GM21825 (cell line): ENCODE data around the gene HIP1.
"Not testable (repeated sequence)": the region's sequence is repeated elsewhere in the genome, so short reads cannot be mapped to it uniquely, and the experiment has no call there.

Source experiments
- ATAC-seq: cut with Tn5 transposase; IDR thresholded peaks from one replicate; pipeline ENCODE4 v1.9.1; 2021; ENCODE audit warnings: mild to moderate bottlenecking, moderate library complexity; ENCODE audit not compliant: unreplicated experiment

Gene HIP1

GRCh38 chr7:75583255-75583654 is 155.5 kb downstream of the HIP1 start:
- ATAC-seq: no peak

- ATAC-seq: no peak
These were observed 158.8 kb downstream of the HIP1 start for GRCh38 chr7:75579899-75580298.

DNA sequence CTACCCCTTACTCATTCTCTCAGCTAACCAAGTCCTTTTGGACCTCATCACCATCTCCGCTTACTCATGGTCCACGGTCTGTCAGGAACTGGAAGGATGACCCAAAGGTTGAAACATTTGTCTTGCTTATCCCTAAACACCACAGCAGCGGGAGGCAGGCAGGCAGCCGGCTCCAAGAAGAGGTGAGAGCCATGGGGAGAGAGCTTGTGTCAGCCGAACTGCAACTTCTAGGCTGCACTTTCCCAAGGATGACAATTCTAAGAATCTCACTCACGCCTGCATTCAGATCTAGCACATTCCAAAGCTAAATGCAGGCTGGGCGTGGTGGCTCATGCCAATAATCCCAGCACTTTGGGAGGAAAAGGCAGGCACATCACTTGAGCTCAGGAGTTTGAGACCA is 160.7 kb downstream of the HIP1 start:
- no peak for ATAC-seq

- ATAC-seq: no peak
These were observed 163.1 kb downstream of the HIP1 start for GRCh38 chr7:75575488-75576121.

- no peak for ATAC-seq
These were observed 165.2 kb downstream of the HIP1 start for GRCh38 chr7:75573477-75574019.

DNA sequence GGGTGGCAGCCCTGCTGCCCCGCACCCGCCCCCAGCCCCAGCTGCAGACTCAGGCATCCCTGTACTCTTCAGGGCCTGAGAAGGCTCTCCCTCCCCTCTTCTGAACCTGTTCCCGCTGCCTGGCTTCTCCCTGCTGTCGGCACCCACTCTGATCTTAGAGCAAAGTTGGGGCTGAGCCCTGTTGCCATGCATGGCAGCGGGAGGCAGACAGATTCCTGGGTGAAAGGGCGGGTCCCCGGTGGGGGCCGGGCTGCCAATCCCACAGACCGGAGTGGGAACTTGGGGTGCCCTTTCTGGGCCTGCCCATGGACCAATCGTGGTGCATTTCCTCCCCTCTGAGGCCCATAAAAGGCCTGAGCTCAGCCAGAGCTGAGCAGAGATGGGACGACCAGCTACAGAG is 165.9 kb downstream of the HIP1 start:
- no peak for ATAC-seq

DNA sequence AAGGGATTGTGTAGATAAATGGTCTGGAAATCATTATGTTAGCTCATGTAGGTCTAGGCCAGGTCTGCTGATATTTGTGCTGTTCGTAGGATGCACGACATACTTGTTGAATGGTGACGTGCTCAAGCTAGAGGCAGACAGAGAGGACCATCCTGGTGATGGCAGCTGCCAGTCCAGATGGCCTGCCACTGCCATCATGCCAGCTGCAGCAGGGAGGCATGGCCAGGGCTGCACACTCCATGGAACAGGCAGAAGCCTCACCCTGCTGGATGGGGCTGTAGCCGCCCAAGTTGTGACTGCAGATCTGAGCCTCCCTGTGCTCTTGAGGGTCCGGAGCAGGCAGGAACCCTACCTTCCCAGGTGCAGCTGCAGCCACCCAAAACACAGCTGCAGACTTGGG is 166.3 kb downstream of the HIP1 start:
- ATAC-seq: no peak

DNA sequence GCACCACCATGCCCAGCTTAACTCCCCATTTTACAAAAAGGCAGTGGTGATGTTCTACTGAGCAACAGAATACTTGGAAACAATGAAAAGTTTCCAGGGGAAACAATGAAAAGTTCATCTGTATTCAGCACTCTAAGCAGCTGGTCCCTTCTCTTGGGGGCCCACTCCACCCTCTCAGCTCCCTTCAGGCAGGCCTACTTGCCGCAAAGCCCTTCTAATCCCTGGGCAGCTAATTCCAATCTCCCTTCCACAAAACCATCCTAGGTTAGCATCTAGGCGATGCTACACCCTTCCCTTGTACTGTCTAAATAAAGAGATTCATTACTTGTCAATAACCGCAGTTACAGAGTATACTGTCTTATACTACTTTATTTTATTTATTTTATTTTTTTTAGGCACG is 167.5 kb downstream of the HIP1 start:
- no peak for ATAC-seq

- ATAC-seq: not testable (repeated sequence)
These were observed 169.0 kb downstream of the HIP1 start for GRCh38 chr7:75569629-75570282.

- ATAC-seq: no peak
These were observed 170.7 kb downstream of the HIP1 start for GRCh38 chr7:75567948-75568595.

DNA sequence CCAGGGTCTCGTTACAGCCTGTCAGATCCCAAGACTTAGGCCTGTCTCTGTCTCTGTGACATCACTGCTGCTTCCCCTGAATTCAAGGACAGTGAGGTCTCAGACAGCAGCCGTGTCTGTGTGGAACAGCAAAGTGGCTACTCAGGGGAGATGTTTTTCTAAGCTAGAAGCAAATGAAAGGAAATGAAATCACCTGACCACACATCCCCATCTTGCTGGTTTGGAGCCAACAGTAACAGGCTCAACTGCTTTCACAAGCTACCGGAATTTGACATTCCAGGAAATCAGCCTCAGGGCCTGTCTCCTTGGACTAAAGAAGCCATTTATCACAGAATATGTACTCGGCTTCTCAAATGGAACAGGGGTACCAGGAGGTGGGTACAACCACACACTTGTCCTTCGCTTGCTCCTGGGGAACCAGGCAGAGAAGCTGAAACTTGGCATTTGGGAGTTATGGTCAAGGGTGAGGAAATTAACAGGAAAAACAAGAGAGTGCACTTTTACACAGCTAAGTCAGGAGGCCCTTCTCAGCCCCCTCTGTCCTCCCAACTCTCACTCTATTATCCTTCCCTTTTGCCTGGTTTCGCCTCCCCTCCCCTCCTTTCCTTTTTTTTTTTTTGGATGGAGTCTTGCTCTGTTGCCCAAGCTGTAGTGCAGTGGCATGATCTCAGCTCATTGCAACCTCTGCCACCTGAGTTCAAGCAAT is 173.5 kb downstream of the HIP1 start:
- no peak for ATAC-seq

DNA sequence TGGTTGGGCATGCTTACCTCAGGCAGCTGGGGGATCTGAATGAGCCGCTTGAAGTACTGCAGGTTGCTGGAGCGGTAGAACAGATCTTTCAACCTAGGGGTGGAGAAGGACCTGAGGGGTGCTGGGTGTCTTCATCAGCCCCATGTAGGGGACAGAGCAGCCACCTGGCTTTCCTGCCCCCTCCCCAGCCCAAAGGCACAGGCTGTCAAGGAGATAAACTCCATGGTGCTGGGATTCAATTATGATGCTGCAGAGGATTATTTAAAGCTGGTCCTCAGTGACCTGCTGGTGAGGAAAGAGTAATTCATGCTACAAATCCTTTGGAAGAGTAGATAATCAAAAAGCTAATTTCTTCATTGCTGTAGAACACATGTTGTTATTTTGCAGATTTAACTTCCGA is 175.6 kb downstream of the HIP1 start:
- no peak for ATAC-seq

- ATAC-seq: no peak
These were observed 178.8 kb downstream of the HIP1 start for GRCh38 chr7:75559976-75560365.

DNA sequence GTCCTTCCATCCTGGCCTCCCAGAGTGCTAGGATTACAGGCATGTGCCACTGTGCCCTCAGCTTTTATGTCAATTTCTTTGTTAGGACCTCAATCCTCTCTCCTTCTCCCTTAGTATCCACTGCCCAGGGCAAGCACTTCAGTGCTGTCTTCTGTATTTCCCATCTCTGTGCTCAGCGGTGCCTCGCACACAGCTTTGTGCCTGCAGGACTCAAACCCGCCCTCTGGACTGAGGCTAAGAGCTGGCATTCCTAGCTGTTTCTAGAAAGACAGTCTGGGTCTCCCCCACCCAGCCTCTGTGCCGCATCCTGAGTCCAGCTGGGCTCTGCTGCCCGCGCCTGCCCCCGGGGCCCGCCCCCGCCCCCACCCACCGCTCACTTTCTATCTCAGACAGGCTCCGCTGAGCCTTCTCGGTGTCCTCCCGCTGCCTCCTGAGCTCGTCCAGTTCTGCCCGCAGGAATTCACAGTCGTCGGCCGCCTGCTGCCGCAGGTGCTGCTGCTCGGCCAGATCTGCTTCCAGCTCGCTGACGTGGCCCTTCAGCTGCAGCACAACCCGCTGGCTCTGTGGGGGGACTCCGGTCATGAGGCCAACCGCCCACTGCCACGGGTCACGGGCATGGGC is 179.3 kb downstream of the HIP1 start:
- no peak for ATAC-seq

DNA sequence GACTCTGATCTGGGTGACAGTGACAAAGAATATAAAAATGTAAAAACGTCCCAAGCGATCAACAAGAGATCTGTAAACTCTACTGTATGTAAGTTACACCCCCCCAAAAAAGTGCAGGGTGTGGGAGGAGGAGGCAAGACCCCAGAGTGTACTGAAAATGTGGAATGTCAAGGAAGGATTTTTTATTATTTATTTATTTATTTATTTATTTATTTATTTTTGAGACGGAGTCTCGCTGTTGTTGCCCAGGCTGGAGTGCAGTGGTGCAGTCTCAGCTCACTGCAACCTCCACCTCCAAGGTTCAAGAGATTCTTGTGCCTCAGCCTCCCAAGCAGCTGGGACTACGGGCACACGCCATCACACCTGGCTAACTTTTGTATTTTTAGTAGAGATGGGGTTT is 181.9 kb downstream of the HIP1 start:
- ATAC-seq: not testable (repeated sequence)

- no peak for ATAC-seq
These were observed 183.0 kb downstream of the HIP1 start for GRCh38 chr7:75555736-75556135.

DNA sequence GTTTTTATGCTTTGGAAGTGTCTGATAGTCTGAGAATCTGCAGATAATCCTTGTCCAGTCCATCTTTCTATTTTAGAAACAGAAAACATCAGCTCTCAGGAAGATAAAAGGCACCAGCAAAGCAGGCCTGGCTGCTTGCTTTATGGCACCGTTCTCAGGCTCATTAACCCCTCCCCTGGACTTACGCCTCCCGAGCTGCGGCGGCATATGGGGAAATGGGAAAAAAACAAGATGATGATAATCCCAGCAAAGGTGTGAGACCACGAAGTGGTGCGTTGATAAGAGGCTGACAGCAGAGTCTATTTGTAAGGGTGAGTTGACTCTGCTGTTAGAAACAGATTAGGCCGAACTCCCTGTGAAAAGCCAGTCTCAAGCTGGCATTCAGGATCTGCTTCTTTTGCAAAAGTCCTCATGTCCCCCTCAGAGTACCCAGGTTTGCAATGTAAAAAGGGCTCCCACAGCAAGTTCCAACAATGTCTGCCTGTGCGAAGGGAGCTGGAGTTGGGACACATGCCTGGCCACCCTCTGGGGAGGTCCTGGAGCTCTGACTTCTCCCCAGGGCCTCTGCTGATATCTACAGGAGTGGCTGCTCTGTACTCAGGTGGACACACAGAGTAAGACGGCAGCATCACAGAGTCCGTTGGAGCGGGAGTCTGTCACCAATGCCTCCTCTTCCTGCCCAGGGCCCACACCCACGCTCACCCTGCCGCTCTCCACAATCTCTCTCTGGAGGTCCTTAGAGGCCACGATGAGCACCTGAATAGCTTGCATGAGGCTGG is 192.3 kb downstream of the HIP1 start:
- ATAC-seq: no peak

GRCh38 chr7:75537731-75538130 is 201.0 kb downstream of the HIP1 start:
- ATAC-seq: no peak

GRCh38 chr7:75536940-75537538 is 201.7 kb downstream of the HIP1 start:
- ATAC-seq: no peak

GRCh38 chr7:75536491-75536890 is 202.2 kb downstream of the HIP1 start:
- no peak for ATAC-seq
